BLaER1 (cell line): ENCODE results near the gene RIPOR3.
"Not testable (repeated sequence)": the region's sequence is repeated elsewhere in the genome, so short reads cannot be mapped to it uniquely, and the experiment has no call there.

Source experiments
- H3K27ac ChIP-seq: shearing (Covaris generic); formaldehyde crosslinking; 2 replicates; pipeline ENCODE4 v1.8.1; 2022
- H3K27me3 ChIP-seq: shearing (Covaris generic); formaldehyde crosslinking; 2 replicates; pipeline ENCODE4 v1.8.1; 2022
- H3K36me3 ChIP-seq: shearing (Covaris generic); formaldehyde crosslinking; 2 replicates; pipeline ENCODE4 v1.8.1; 2022
- H3K4me1 ChIP-seq: shearing (Covaris generic); formaldehyde crosslinking; 2 replicates; pipeline ENCODE4 v1.8.1; 2022
- H3K4me2 ChIP-seq: shearing (Covaris generic); formaldehyde crosslinking; 2 replicates; pipeline ENCODE4 v1.8.1; 2022
- H3K4me3 ChIP-seq: shearing (Covaris generic); formaldehyde crosslinking; 2 replicates; pipeline ENCODE4 v1.8.1; 2022
- H3K9ac ChIP-seq: shearing (Covaris generic); formaldehyde crosslinking; 2 replicates; pipeline ENCODE4 v1.8.1; 2022
- H3K9me3 ChIP-seq: shearing (Covaris generic); formaldehyde crosslinking; 2 replicates; pipeline ENCODE4 v1.8.1; 2022
- H4K20me1 ChIP-seq: shearing (Covaris generic); formaldehyde crosslinking; 2 replicates; pipeline ENCODE4 v1.8.1; 2022
- Cebpa-rat ChIP-seq: shearing (Covaris generic); IDR thresholded peaks from 2 replicates; pipeline ENCODE4 v1.8.1; 2022

Gene RIPOR3

DNA sequence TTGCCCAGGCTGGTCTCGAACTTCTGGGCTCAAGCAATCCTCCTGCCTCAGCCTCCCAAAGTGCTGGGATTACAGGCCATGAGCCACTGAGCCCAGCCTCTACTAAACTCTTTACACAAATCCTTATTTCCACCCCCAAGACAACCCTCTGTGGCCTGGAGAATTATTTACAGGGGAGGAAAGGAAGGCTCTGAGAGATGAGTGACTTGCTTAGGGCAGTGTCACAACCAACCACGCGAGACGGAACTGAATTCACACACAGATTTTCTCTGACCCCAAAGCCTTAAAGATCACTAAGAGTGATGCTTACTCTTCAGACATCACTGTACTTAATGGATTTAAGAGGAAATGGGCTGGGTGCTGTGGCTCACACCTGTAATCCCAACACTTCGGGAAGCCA is 86.2 kb downstream of the RIPOR3 start:
- H3K4me1 ChIP-seq: peaks cover 32% of the 10 kb centered on the region
- no peak overlapping the region for H3K4me2 ChIP-seq
- H3K27ac ChIP-seq: no peak overlapping the region
- H3K9ac ChIP-seq: no peak overlapping the region
- no peaks in the 10 kb centered on the region for H3K36me3 ChIP-seq
- H3K9me3 ChIP-seq: no peaks in the 10 kb centered on the region
- H3K27me3 ChIP-seq: no peaks in the 10 kb centered on the region
- no peak overlapping the region for H3K4me3 ChIP-seq
- no peaks in the 10 kb centered on the region for H4K20me1 ChIP-seq
- TF ChIP-seq Cebpa-rat: no peak

DNA sequence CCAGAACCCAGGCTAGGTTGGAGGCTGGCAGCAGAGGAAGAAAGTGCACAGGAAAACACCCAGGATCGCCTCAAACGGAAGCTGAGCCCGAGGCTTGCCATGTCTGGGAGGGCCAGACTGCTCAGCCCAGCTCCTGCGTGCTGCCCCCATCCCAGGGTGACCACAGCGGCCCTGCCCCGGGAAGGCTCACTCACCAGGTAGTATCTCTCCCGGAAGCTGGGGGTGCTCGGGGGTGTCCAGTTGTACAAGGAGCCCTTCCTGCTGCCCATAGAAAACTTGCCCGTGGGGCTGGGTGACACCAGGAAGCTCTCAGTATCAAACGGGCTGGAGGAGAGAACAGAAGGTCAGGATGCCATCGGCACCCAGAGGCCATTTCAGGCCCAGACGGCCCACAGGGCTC is 86.9 kb downstream of the RIPOR3 start:
- H3K4me1 ChIP-seq: peaks cover 37% of the 10 kb centered on the region
- no peak overlapping the region for H3K4me3 ChIP-seq
- H3K9me3 ChIP-seq: no peaks in the 10 kb centered on the region
- H3K4me2 ChIP-seq: no peak overlapping the region
- no peak overlapping the region for H3K27ac ChIP-seq
- H4K20me1 ChIP-seq: no peaks in the 10 kb centered on the region
- H3K9ac ChIP-seq: no peak overlapping the region
- no peaks in the 10 kb centered on the region for H3K27me3 ChIP-seq
- no peaks in the 10 kb centered on the region for H3K36me3 ChIP-seq
- TF ChIP-seq Cebpa-rat: no peak

GRCh38 chr20:50602432-50603088 is 88.8 kb downstream of the RIPOR3 start:
- no peaks in the 10 kb centered on the region for H3K27me3 ChIP-seq
- H3K27ac ChIP-seq: peak overlapping the region; percentile 41; the same call in 1 of the 2 replicates
- H3K4me3 ChIP-seq: no peak overlapping the region
- H3K9ac ChIP-seq: no peak overlapping the region
- no peaks in the 10 kb centered on the region for H3K36me3 ChIP-seq
- H4K20me1 ChIP-seq: no peaks in the 10 kb centered on the region
- peak overlapping the region; percentile 24; the same call in 1 of the 2 replicates for H3K4me2 ChIP-seq
- peaks cover 40% of the 10 kb centered on the region for H3K4me1 ChIP-seq
- no peaks in the 10 kb centered on the region for H3K9me3 ChIP-seq
- no peak for TF ChIP-seq Cebpa-rat

DNA sequence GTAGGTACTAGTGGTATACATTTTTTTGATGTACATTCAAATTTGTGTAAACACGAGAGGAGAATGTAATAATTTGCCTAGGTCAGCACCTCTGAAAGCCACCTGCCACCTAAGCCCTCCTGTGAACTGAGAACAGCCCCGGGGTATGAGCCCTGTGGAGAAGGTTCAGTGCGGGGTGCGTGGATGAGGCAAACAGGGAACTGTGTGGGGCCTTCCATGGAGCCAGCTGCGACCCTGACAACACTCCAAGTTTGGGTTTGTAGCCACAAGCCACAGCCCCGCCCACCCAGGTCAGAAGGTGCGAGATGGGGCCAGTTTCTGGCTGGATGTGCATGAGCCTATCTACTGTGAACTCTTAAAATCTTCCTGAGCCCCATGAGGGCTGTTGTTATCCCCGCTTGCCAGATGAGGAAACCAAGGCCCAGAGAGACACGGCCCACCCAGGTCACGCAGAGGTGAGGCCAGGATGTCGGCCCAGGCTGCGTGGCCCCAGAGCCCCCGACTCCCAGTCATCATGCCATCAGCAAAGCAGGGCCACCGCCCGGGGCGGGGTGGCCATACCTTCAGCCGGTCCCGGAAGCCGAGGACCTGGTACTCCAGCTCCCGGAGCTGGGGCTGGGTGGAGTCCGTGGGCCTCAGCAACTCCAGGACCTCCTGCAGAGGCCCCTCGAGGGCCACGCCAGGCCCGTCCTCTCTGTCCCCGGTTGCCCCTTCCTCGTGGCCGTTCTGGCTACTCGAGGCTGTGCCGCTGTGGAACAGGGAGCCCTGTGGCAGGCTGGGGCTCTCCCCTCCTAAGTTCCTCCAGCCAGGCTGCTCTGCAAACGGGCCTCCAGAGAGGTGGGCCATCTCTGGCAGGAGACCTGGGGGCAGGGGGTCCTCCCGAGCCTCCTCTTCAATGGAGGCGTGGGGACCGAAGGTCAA is 89.6 kb downstream of the RIPOR3 start:
- Histone ChIP-seq H4K20me1 (no peaks in the 10 kb centered on the region), H3K9ac (0 out of 2 replicates have a peak overlapping the region, but pooled peaks have one; percentile 38), H3K36me3 (no peaks in the 10 kb centered on the region), H3K4me1 (peaks cover 40% of the 10 kb centered on the region), H3K27ac (peak overlapping the region; percentile 41), H3K4me2 (peak overlapping the region; percentile 58), H3K4me3 (no peak overlapping the region), H3K9me3 (no peaks in the 10 kb centered on the region), H3K27me3 (no peaks in the 10 kb centered on the region)
- no peak for TF ChIP-seq Cebpa-rat

DNA sequence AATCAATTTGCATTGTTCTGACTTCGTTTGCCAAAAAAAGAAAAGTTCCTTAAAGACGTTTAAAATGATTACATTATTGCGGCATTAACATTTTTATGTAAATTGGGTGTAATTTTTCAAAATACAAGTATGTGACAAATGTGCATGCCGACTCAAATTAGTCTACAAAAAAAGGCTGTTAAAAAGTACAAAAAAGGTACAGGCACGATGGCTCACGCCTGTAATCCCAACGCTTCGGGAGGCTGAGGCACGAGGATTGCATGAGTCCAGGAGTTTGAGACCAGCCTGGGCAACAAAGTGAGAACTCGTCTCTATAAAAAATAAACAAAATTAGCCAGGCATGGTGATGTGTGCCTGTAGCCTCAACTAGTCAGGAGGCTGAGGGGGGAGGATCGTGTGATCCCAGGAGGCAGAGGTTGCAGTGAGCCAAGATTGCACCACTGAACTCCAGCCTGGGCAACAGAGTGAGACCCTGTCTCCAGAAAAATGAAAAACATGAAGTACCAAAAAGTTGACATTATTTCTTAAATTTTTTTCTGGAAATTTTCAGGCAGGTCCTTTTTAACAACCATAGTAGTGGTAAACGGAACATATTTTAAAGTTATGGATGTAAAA is 91.0 kb downstream of the RIPOR3 start:
- H3K27me3 ChIP-seq: no peaks in the 10 kb centered on the region
- no peaks in the 10 kb centered on the region for H3K9me3 ChIP-seq
- no peak overlapping the region for H3K27ac ChIP-seq
- H3K4me1 ChIP-seq: peaks cover 51% of the 10 kb centered on the region
- no peak for TF ChIP-seq Cebpa-rat
- H3K4me3 ChIP-seq: no peak overlapping the region
- H4K20me1 ChIP-seq: no peaks in the 10 kb centered on the region
- no peak overlapping the region for H3K4me2 ChIP-seq
- no peaks in the 10 kb centered on the region for H3K36me3 ChIP-seq
- no peak overlapping the region for H3K9ac ChIP-seq

DNA sequence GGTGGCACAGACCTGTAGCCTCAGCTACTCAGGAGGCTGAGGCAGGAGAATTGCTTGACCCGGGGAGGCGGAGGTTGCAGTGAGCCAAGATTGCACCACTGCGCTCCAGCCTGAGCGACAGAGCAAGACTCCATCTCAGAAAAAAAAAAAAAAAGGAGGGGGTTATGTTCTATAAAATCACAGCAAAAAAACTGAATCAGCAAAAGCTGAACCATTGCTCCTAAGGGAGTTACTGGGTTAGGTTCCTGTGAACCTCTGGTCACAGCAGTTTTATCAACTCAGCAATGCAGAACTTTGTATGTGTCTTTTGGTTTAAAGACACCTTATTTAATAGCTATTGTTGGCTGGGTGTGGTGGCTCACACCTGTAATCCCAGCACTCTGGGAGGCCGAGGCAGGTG is 92.6 kb downstream of the RIPOR3 start:
- not testable (repeated sequence) for H3K9me3 ChIP-seq, H3K36me3 ChIP-seq, H3K27me3 ChIP-seq, H3K4me2 ChIP-seq, H3K4me3 ChIP-seq, H3K9ac ChIP-seq, H3K27ac ChIP-seq, H4K20me1 ChIP-seq
- H3K4me1 ChIP-seq: peaks cover 64% of the 10 kb centered on the region

GRCh38 chr20:50598074-50598473 is 93.3 kb downstream of the RIPOR3 start:
- no peaks in the 10 kb centered on the region for H3K27me3 ChIP-seq
- TF ChIP-seq Cebpa-rat: no peak
- no peak overlapping the region for H3K4me3 ChIP-seq
- H4K20me1 ChIP-seq: no peaks in the 10 kb centered on the region
- no peaks in the 10 kb centered on the region for H3K36me3 ChIP-seq
- H3K9me3 ChIP-seq: no peaks in the 10 kb centered on the region
- H3K4me1 ChIP-seq: peaks cover 59% of the 10 kb centered on the region
- H3K4me2 ChIP-seq: no peak overlapping the region
- H3K9ac ChIP-seq: no peak overlapping the region
- H3K27ac ChIP-seq: no peak overlapping the region

- no peaks in the 10 kb centered on the region for H3K9me3 ChIP-seq
- no peaks in the 10 kb centered on the region for H4K20me1 ChIP-seq
- no peak overlapping the region for H3K4me3 ChIP-seq
- no peak overlapping the region for H3K4me2 ChIP-seq
- peaks cover 53% of the 10 kb centered on the region for H3K4me1 ChIP-seq
- no peak overlapping the region for H3K27ac ChIP-seq
- no peaks in the 10 kb centered on the region for H3K36me3 ChIP-seq
- no peaks in the 10 kb centered on the region for H3K27me3 ChIP-seq
- no peak overlapping the region for H3K9ac ChIP-seq
- no peak for TF ChIP-seq Cebpa-rat
Measured at GRCh38 chr20:50597406-50597969, 93.9 kb downstream of the RIPOR3 start.

DNA sequence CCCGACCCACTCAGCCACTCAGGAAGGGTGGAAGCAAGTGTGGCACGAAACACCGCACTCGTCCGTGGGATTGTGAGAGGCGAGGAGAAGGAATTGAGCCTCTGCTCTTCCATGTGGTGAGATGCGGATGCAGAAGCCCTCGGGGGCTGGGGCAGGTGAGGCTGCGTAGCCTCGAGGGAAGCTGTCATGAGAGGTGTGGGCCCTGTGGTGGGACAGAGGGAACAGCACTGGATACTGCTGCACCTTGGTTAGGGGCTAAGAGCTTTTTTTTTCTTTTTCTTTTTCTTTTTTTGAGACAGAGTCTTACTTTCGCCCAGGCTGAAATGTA is 94.7 kb downstream of the RIPOR3 start:
- Histone ChIP-seq H3K4me2 (peak overlapping the region; percentile 3; the same call in 1 of the 2 replicates), H3K4me1 (peaks cover 45% of the 10 kb centered on the region), H3K27me3 (no peaks in the 10 kb centered on the region), H4K20me1 (no peaks in the 10 kb centered on the region), H3K4me3 (no peak overlapping the region), H3K9ac (no peak overlapping the region), H3K36me3 (no peaks in the 10 kb centered on the region), H3K27ac (no peak overlapping the region), H3K9me3 (no peaks in the 10 kb centered on the region)
- no peak for TF ChIP-seq Cebpa-rat
